Spleen (tissue), 11 donors: ENCODE data around the gene REEP5. TPM values are rescaled to one million over a fixed set of nuclear protein-coding genes. Genes with fewer than 3 reads are reported as not detected.
"Not testable (repeated sequence)": the region's sequence is repeated elsewhere in the genome, so short reads cannot be mapped to it uniquely, and the experiment has no call there.

ENCODE experiments used
- DNase-seq: peaks from one replicate; pipeline ENCODE4 v3.0.0-alpha.2; 2020
- H3K27ac ChIP-seq, 8 donors: fragments of 200-600 bp; sonication (generic) in 7 of 8; 1 replicate in 4 of 8; 2 replicates in 4 of 8; pipeline versions ENCODE4 v1.5.0 to v1.8.0; 2016 to 2021; ENCODE audit warnings: inconsistent platforms in 4 of 8, mild to moderate bottlenecking in 4 of 8, moderate library complexity in 1 of 8
- H3K27me3 ChIP-seq, 7 donors: fragments of 200-600 bp; sonication (generic) in 6 of 7; replicated peaks in 1 of 7; 1 replicate in 4 of 7; 2 replicates in 3 of 7; pipeline versions ENCODE4 v1.5.0 to v1.8.0; 2016 to 2021; ENCODE audit warnings: inconsistent platforms in 3 of 7, mild to moderate bottlenecking in 1 of 7
- H3K36me3 ChIP-seq, 6 donors: fragments of 200-600 bp; sonication (generic) in 5 of 6; 1 replicate in 4 of 6; 2 replicates in 2 of 6; pipeline versions ENCODE4 v1.5.0 to v1.8.0; 2016 to 2021; ENCODE audit warnings: inconsistent platforms in 2 of 6
- H3K4me1 ChIP-seq, 6 donors: fragments of 200-600 bp; sonication (generic) in 5 of 6; 1 replicate in 3 of 6; 2 replicates in 3 of 6; pipeline versions ENCODE4 v1.5.0 to v1.8.0; 2016 to 2021; ENCODE audit warnings: inconsistent platforms in 3 of 6
- H3K4me3 ChIP-seq, 8 donors: fragments of 200-600 bp; sonication (generic) in 7 of 8; 1 replicate in 4 of 8; 2 replicates in 4 of 8; pipeline versions ENCODE4 v1.5.0 to v1.8.0; 2016 to 2021; ENCODE audit warnings: inconsistent platforms in 4 of 8, mild to moderate bottlenecking in 4 of 8, moderate library complexity in 2 of 8
- H3K9me3 ChIP-seq, 8 donors: fragments of 200-600 bp; sonication (generic) in 7 of 8; 1 replicate in 4 of 8; 2 replicates in 4 of 8; pipeline versions ENCODE4 v1.5.0 to v1.8.0; 2016 to 2021; ENCODE audit warnings: inconsistent platforms in 4 of 8
- CTCF ChIP-seq, 11 experiments: fragments of 200-600 bp in 7 of 11; fragments of 450-650 bp in 4 of 11; sonication (generic) in 4 of 11; IDR thresholded peaks in 8 of 11; conservative IDR thresholded peaks in 3 of 11; 1 replicate in 7 of 11; 2 replicates in 4 of 11; pipeline versions ENCODE4 v1.4.0 to v1.8.0; 2016 to 2021; ENCODE audit warnings: antibody characterized with exemption in 11 of 11, inconsistent platforms in 4 of 11, mild to moderate bottlenecking in 1 of 11
- POLR2A ChIP-seq, 3 donors: fragments of 450-650 bp; IDR thresholded peaks; one replicate each; pipeline ENCODE4 v1.5.1; 2017; ENCODE audit warnings: antibody characterized with exemption in 3 of 3, mild to moderate bottlenecking in 1 of 3
- POLR2AphosphoS5 ChIP-seq, 3 donors: sonication (generic); formaldehyde crosslinking; IDR thresholded peaks; one replicate each; pipeline ENCODE4 v1.5.1; 2017; ENCODE audit warnings: antibody characterized with exemption in 3 of 3
- WGBS, 5 donors: extraction: QIAGEN DNeasy Blood & Tissue Kit in 3 of 5; methylation state at CpG; one replicate each; pipeline versions ENCODE4 v1.1.5 to v1.1.7; 2013 to 2018; 5-methylcytosine and 5-hydroxymethylcytosine counted together
- intact Hi-C: fragments of 100-400 bp; cut with DNase I; formaldehyde crosslinking; loops from one replicate; pipeline ENCODE4 v1.15.0; 2023; ENCODE audit warnings: low total_unique reads
- polyA plus RNA-seq, 3 donors: library from polyadenylated mRNA; stranded (reverse); fragments of 200-250 nt; gene quantifications; one replicate each; pipeline ENCODE4 v1.2.1, GENCODE V29; 2013
- total RNA-seq, 7 donors: library from RNA; depleted of rRNA in 3 of 7; stranded (reverse); fragments of >200 nt in 3 of 7; fragmentation: NEBNext Ultra II Directional in 4 of 7; extraction: Animal tissue kit (Norgen Biotek cat#: 25700) in 4 of 7; gene quantifications; one replicate each; pipeline versions ENCODE4 v1.1.0 to v1.2.1, GENCODE V29; 2016 to 2021
- donor health status: healthy with polysubstance abuse.
- donor health status: DM: no; HTN: no; CAD: no; lungs with moderate emphysema.
- donor health status: DM: no; HTN: no; CAD: no.
- donor health status: Bipolar disorder and iron deficiency.
- donor health status: healthy.
- donor health status: DM: no; HTN: no; CAD: no.
- donor health status: DM: yes; HTN: yes; CAD: no.

The REEP5 gene
- total and polyA plus RNA-seq, 10 donors = 25.3 to 84.8 (median 60.9) TPM

- H3K4me3 ChIP-seq = no peak overlapping the region
- no peak for TF ChIP-seq POLR2A (IDR thresholded peaks at IDR 0.05)
- TF ChIP-seq POLR2AphosphoS5 (IDR thresholded peaks at IDR 0.05) = no peak
- no peak for TF ChIP-seq CTCF (IDR thresholded peaks at IDR 0.05 in 8 of 11, conservative IDR thresholded peaks at IDR 0.05 in 3 of 11)
- no peak for DNase-seq
- intact Hi-C loops = no loop called here
- no peaks in the 10 kb centered on the region for H3K9me3 ChIP-seq
- 93 to 98% (median 96%) methylated on average over 3 of the region's 3 CpGs for WGBS, 5 donors
- peaks cover 0 to 42% (median 12%) of the 10 kb centered on the region in 6 donors for H3K4me1 ChIP-seq
- peaks cover 0 to 79% (median 35%) of the 10 kb centered on the region in 6 donors for H3K36me3 ChIP-seq
- H3K27ac ChIP-seq = no peak overlapping the region
- no peaks in the 10 kb centered on the region for H3K27me3 ChIP-seq
Observed at GRCh38 chr5:112902561-112902960, 19.5 kb downstream of the REEP5 start.

DNA sequence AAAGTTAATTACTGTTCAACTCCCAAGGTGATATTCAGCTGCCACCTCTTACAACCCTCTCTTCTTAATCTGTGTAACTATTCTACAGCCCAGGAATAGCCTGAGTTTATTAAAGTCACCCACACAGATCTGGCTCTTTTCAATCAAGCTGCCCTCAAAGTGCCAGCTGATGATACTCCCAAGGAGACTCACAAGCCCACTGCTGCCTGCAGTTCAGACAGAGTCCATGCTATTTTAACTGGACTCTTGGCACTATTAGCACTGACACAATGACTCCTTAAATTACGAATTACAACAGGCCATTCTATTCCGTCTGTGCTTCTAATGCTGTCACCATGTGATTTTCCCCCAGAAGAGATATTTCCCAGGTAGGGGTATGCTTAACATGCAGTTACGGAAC, 26.3 kb downstream of the REEP5 start:
- WGBS, 5 donors = 92 to 95% (median 94%) methylated on average over 3 of the region's 3 CpGs
- H3K9me3 ChIP-seq = no peaks in the 10 kb centered on the region

DNA sequence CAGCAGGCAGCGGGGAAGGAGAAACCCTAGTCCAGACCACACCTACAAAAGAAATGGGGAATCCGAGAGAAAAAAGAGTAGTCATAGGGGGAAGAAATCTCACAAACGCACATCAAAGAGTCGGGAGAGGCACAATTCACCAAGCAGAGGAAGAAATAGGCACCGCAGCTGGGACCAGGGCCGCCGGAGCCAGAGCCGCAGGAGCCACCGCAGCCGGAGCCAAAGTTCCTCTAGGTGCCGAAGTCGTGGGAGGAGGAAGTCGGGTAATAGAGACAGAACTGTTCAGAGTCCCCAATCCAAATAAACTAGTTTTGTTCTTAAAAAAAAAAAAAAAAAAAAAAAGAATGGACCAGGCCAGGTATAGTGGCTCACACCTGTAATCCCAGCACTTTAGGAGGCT, 29.3 kb downstream of the REEP5 start:
- H3K9me3 ChIP-seq = no peaks in the 10 kb centered on the region
- intact Hi-C loops = no loop called here
- peaks cover 0 to 95% (median 31%) of the 10 kb centered on the region in 6 donors for H3K36me3 ChIP-seq
- H3K27me3 ChIP-seq = no peaks in the 10 kb centered on the region
- no peak overlapping the region for H3K27ac ChIP-seq
- TF ChIP-seq CTCF (IDR thresholded peaks at IDR 0.05 in 8 of 11, conservative IDR thresholded peaks at IDR 0.05 in 3 of 11) (no peak), POLR2AphosphoS5 (IDR thresholded peaks at IDR 0.05) (no peak), POLR2A (IDR thresholded peaks at IDR 0.05) (no peak)
- H3K4me3 ChIP-seq = no peak overlapping the region
- 94 to 95% (median 95%) methylated on average over 13 of the region's 13 CpGs for WGBS, 5 donors
- peaks cover 0 to 3% (median 0%) of the 10 kb centered on the region in 6 donors for H3K4me1 ChIP-seq
- no peak for DNase-seq

More for the DNA sequence above, 26.3 kb downstream of the REEP5 start:
- Histone ChIP-seq H3K27ac (no peak overlapping the region), H3K4me3 (no peak overlapping the region), H3K4me1 (peaks cover 0 to 3% (median 0%) of the 10 kb centered on the region in 6 donors), H3K27me3 (no peaks in the 10 kb centered on the region), H3K36me3 (peaks cover 0 to 96% (median 39%) of the 10 kb centered on the region in 6 donors)
- intact Hi-C loops = no loop called here
- no peak for DNase-seq
- TF ChIP-seq CTCF (IDR thresholded peaks at IDR 0.05 in 8 of 11, conservative IDR thresholded peaks at IDR 0.05 in 3 of 11) = no peak
- no peak for TF ChIP-seq POLR2A (IDR thresholded peaks at IDR 0.05)
- TF ChIP-seq POLR2AphosphoS5 (IDR thresholded peaks at IDR 0.05) = no peak

GRCh38 chr5:112892066-112892465, 30.0 kb downstream of the REEP5 start:
- DNase-seq, H3K27ac ChIP-seq, intact Hi-C loops, H3K9me3 ChIP-seq, H3K27me3 ChIP-seq, H3K4me3 ChIP-seq: not testable (repeated sequence)
- peaks cover 0 to 11% (median 3%) of the 10 kb centered on the region in 6 donors for H3K4me1 ChIP-seq
- H3K36me3 ChIP-seq = peaks cover 0 to 97% (median 29%) of the 10 kb centered on the region in 6 donors
- WGBS, 5 donors = 85 to 93% (median 89%) methylated on average over 8 of the region's 8 CpGs

DNA sequence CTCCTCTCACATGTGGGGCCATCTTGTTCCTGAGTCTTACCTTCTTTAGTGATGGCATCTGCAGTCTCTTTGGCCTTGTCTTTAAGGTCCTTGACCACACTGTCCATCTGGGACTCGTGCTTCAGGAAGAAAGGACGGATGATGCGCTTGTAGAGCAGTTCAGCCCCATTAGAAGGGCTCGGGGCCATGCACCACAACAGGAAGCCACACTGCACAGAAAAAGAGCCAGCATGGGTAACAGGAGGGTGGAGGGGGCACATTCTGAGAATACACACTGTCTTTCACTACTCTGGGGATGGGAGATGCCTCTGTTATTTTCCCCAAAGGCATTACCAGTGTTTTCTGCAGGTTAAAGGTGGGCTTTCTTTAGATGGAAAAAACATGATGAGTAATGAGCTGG, 35.1 kb downstream of the REEP5 start:
- Histone ChIP-seq H3K27me3 (no peaks in the 10 kb centered on the region), H3K27ac (peak overlapping the region in 3 of 8 donors; percentile 0 to 25 (median 12)), H3K36me3 (peaks cover 0 to 99% (median 47%) of the 10 kb centered on the region in 6 donors), H3K4me1 (peaks cover 0 to 17% (median 3%) of the 10 kb centered on the region in 6 donors), H3K9me3 (no peaks in the 10 kb centered on the region), H3K4me3 (no peak overlapping the region)
- WGBS, 5 donors = 55 to 80% (median 65%) methylated on average over 4 of the region's 4 CpGs
- DNase-seq = no peak
- intact Hi-C loops = no loop called here
- TF ChIP-seq POLR2AphosphoS5 (IDR thresholded peaks at IDR 0.05) = no peak
- TF ChIP-seq POLR2A (IDR thresholded peaks at IDR 0.05) = no peak
- no peak for TF ChIP-seq CTCF (IDR thresholded peaks at IDR 0.05 in 8 of 11, conservative IDR thresholded peaks at IDR 0.05 in 3 of 11)
